SH-SY5Y (cell line): ENCODE results near the gene GALNT9.

Source experiments
- GATA2 ChIP-seq: IDR thresholded peaks from 2 replicates; pipeline ENCODE4 v1.6.1; 2011; ENCODE audit warnings: mild to moderate bottlenecking, low read depth, low read length
- GATA3 ChIP-seq: IDR thresholded peaks from 2 replicates; pipeline ENCODE4 v1.6.1; 2011; ENCODE audit warnings: low read depth, mild to moderate bottlenecking, low read length, moderate library complexity

- no peak for TF ChIP-seq GATA3
- TF ChIP-seq GATA2 = no peak
These were observed 110.5 kb downstream of the GALNT9 start for GRCh38 chr12:132218915-132219314.
